SK-N-SH (cell line): Measurements from ENCODE around the gene GAL. TPM values are rescaled to one million over a fixed set of nuclear protein-coding genes. Genes with fewer than 3 reads are reported as not detected.

Source experiments
- CTCF ChIA-PET: fragments of 300-600, 350-600 bp; formaldehyde crosslinking; extraction: SDS; loops from one replicate; lab custom pipeline; 2021; lab: Yijun Ruan, JAX
- POLR2A ChIA-PET: fragments of 350-600 bp; sonication (Branson Sonifier 250); formaldehyde crosslinking; extraction: SDS; loops from one replicate; lab custom pipeline; 2020; ENCODE audit warnings: antibody characterized with exemption, inconsistent platforms; lab: Yijun Ruan, JAX
- DNase-seq: peaks from one replicate; pipeline ENCODE4 v3.0.0; 2012
- H2AFZ ChIP-seq: fragments of 200-600 bp; sonication (generic); 2 replicates; pipeline ENCODE4 v1.8.1; 2016; ENCODE audit warnings: antibody characterized with exemption, mild to moderate bottlenecking, low read depth
- H3F3A ChIP-seq: fragments of 200-600 bp; sonication (generic); replicated peaks from 2 replicates; pipeline ENCODE3; 2016; ENCODE audit warnings: antibody characterized with exemption, mild to moderate bottlenecking; ENCODE audit not compliant: insufficient read depth
- H3K27ac ChIP-seq, 2 experiments: fragments of 200-500 bp in 1 of 2; fragments of 200-600 bp in 1 of 2; sonication (Bioruptor generic) in 1 of 2; sonication (generic), shearing (Covaris generic) in 1 of 2; 2 replicates each; pipeline versions ENCODE4 v1.5.1 to v1.6.1; 2014 to 2016; ENCODE audit warnings: low read depth in 2 of 2, inconsistent platforms in 1 of 2, low read length in 1 of 2, mild to moderate bottlenecking in 1 of 2, mixed read lengths in 1 of 2
- H3K27me3 ChIP-seq: fragments of 200-600 bp; sonication (generic), shearing (Covaris generic); 2 replicates; pipeline ENCODE4 v1.6.1; 2016; ENCODE audit warnings: mixed run types; ENCODE audit not compliant: insufficient read depth
- H3K36me3 ChIP-seq, 2 experiments: fragments of 200-500 bp in 1 of 2; fragments of 200-600 bp in 1 of 2; sonication (Bioruptor generic) in 1 of 2; sonication (generic) in 1 of 2; replicated peaks in 1 of 2; 2 replicates each; pipeline versions ENCODE3 to v1.5.1; 2014 to 2016; ENCODE audit warnings: low read length in 1 of 2, mild to moderate bottlenecking in 1 of 2; ENCODE audit not compliant: insufficient read depth in 2 of 2, control insufficient read depth in 1 of 2
- H3K4me1 ChIP-seq, 2 experiments: fragments of 200-500 bp in 1 of 2; fragments of 200-600 bp in 1 of 2; sonication (Bioruptor generic) in 1 of 2; sonication (generic), shearing (Covaris generic) in 1 of 2; 2 replicates each; pipeline versions ENCODE4 v1.5.1 to v1.6.1; 2014 to 2016; ENCODE audit warnings: low read depth in 1 of 2, low read length in 1 of 2, mixed run types in 1 of 2; ENCODE audit not compliant: insufficient read depth in 2 of 2, control insufficient read depth in 1 of 2
- H3K4me2 ChIP-seq: fragments of 200-600 bp; sonication (generic), shearing (Covaris generic); 2 replicates; pipeline ENCODE4 v1.6.1; 2017; ENCODE audit warnings: mixed run types
- H3K4me3 ChIP-seq, 2 experiments: fragments of 200-500 bp in 1 of 2; fragments of 200-600 bp in 1 of 2; sonication (Bioruptor generic) in 1 of 2; sonication (generic), shearing (Covaris generic) in 1 of 2; 2 replicates each; pipeline versions ENCODE4 v1.5.1 to v1.8.1; 2014 to 2016; ENCODE audit warnings: low read depth in 2 of 2, inconsistent platforms in 1 of 2, low read length in 1 of 2, mild to moderate bottlenecking in 1 of 2, mixed read lengths in 1 of 2, moderate library complexity in 1 of 2
- H3K79me2 ChIP-seq: fragments of 200-600 bp; sonication (generic); 2 replicates; pipeline ENCODE4 v1.8.1; 2017; ENCODE audit warnings: mild to moderate bottlenecking; ENCODE audit not compliant: insufficient read depth
- H3K9ac ChIP-seq: fragments of 200-600 bp; sonication (generic); 2 replicates; pipeline ENCODE4 v1.6.1; 2017; ENCODE audit warnings: mixed run types
- H3K9me2 ChIP-seq: fragments of 200-600 bp; sonication (generic); 2 replicates; pipeline ENCODE4 v1.6.1; 2017; ENCODE audit warnings: mixed run types
- H3K9me3 ChIP-seq: fragments of 200-600 bp; sonication (generic); 2 replicates; pipeline ENCODE4 v1.6.1; 2017; ENCODE audit warnings: mixed run types, mild to moderate bottlenecking, moderate library complexity
- H4K20me1 ChIP-seq: fragments of 200-600 bp; sonication (generic); 2 replicates; pipeline ENCODE4 v1.6.1; 2017; ENCODE audit warnings: mild to moderate bottlenecking, mixed run types; ENCODE audit not compliant: insufficient read depth
- CHD2 ChIP-seq: fragments of 150-350 bp; IDR thresholded peaks from 2 replicates; pipeline ENCODE4 v1.6.1; 2018; ENCODE audit warnings: low read length; ENCODE audit not compliant: partially characterized antibody
- ELF1 ChIP-seq: IDR thresholded peaks from 2 replicates; pipeline ENCODE4 v1.4.0; 2012
- EP300 ChIP-seq, 2 experiments: IDR thresholded peaks; 2 replicates each; pipeline versions ENCODE4 v1.4.0 to v1.6.1; 2012; ENCODE audit warnings: borderline replicate concordance in 1 of 2, low read depth in 1 of 2, low read length in 1 of 2
- EZH2phosphoT487 ChIP-seq: fragments of 200-600 bp; sonication (generic); IDR thresholded peaks from 2 replicates; pipeline ENCODE4 v1.6.1; 2017; ENCODE audit warnings: low read depth, mixed run types, mild to moderate bottlenecking, antibody characterized with exemption, moderate library complexity, borderline replicate concordance
- FOSL2 ChIP-seq: IDR thresholded peaks from 2 replicates; pipeline ENCODE4 v1.4.0; 2012; ENCODE audit warnings: low read depth, mild to moderate bottlenecking, moderate library complexity, borderline replicate concordance
- FOXM1 ChIP-seq: IDR thresholded peaks from 2 replicates; pipeline ENCODE4 v1.4.0; 2012; ENCODE audit warnings: low read depth, mild to moderate bottlenecking
- NFIC ChIP-seq: IDR thresholded peaks from 2 replicates; pipeline ENCODE4 v1.4.0; 2012; ENCODE audit warnings: borderline replicate concordance
- NRF1 ChIP-seq: IDR thresholded peaks from 2 replicates; pipeline ENCODE4 v1.6.1; 2012; ENCODE audit warnings: low read depth, mild to moderate bottlenecking, low read length
- POLR2AphosphoS5 ChIP-seq: IDR thresholded peaks from 2 replicates; pipeline ENCODE4 v1.6.1; 2012; ENCODE audit warnings: low read depth, low read length
- RAD21 ChIP-seq: IDR thresholded peaks from 2 replicates; pipeline ENCODE4 v1.6.1; 2012; ENCODE audit warnings: mild to moderate bottlenecking, low read length
- RFX5 ChIP-seq: IDR thresholded peaks from 2 replicates; pipeline ENCODE4 v1.6.1; 2012; ENCODE audit warnings: mild to moderate bottlenecking, improper control_type of control experiment, low read length
- SIN3A ChIP-seq: IDR thresholded peaks from 2 replicates; pipeline ENCODE4 v1.6.1; 2012; ENCODE audit warnings: low read depth, mild to moderate bottlenecking, low read length, moderate library complexity, borderline replicate concordance
- TAF1 ChIP-seq: IDR thresholded peaks from 2 replicates; pipeline ENCODE4 v1.6.1; 2012; ENCODE audit warnings: low read depth, mild to moderate bottlenecking, low read length, moderate library complexity, borderline replicate concordance
- WGBS: methylation state at CpG from one replicate; pipeline ENCODE4 v1.1.6; 2017; ENCODE audit warnings: low lambda C conversion rate; 5-methylcytosine and 5-hydroxymethylcytosine counted together
- polyA plus RNA-seq, 3 experiments: library from polyadenylated mRNA; depleted of rRNA; stranded (reverse); fragments of >200 nt; gene quantifications; 2 replicates each; pipeline ENCODE4 v1.2.3, GENCODE V29; 2012
- TF ChIP-seq, protein P1 (sequence below): IDR thresholded peaks from 2 replicates; pipeline ENCODE4 v1.4.0; 2012; ENCODE audit warnings: low read depth
- TF ChIP-seq, protein P2 (sequence below): fragments of 150-350 bp; IDR thresholded peaks from 2 replicates; pipeline ENCODE4 v1.6.1; 2017; ENCODE audit warnings: antibody characterized with exemption, low read length, low read depth, borderline replicate concordance
- TF ChIP-seq, protein P3 (sequence below): IDR thresholded peaks from 2 replicates; pipeline ENCODE4 v1.4.0; 2012; ENCODE audit warnings: low read depth, borderline replicate concordance
- TF ChIP-seq, protein P4 (sequence below): IDR thresholded peaks from 2 replicates; pipeline ENCODE4; 2012

Gene GAL
- polyA plus RNA-seq, 1 of the 3 experiments (the other 2 are of a cell fraction), result 1.8 TPM

DNA sequence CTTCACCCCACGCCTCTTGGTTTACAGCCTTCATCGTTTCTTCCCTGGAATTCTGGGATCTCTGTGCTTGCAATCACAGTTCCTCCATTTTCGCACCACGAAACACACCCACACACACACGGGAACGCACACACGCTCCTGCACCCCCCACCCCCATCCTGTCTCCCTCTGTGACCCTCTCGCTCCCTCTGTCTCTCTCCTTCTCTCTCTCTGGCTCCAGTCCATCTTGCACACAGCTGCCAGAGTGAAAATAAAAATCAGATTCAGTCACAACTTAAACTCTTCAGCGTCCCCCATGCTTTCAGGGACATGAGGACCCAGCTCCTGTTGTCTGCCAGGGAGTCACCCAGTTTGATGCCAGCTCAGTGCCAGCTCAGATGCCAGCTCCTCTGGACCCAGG, 3.0 kb downstream of the GAL start:
- peaks cover 42% of the 10 kb centered on the region for H3K27me3 ChIP-seq
- no peaks in the 10 kb centered on the region for H3K9me2 ChIP-seq
- no peak overlapping the region for H3K9ac ChIP-seq
- CTCF ChIA-PET, result interaction anchor here (2.6 kb wide), 1 partner anchor 76 kb away, joined by 9 read pairs; no protein-coding TSS in a partner anchor
- WGBS, result 90% methylated on average over 9 of the region's 9 CpGs
- H3F3A ChIP-seq, result no peaks in the 10 kb centered on the region
- no peaks in the 10 kb centered on the region for H3K36me3 ChIP-seq
- H3K4me1 ChIP-seq, result peaks cover 0 to 42% of the 10 kb centered on the region in 2 experiments; a peak in 1 of 4 replicates
- no peaks in the 10 kb centered on the region for H3K9me3 ChIP-seq
- no peaks in the 10 kb centered on the region for H4K20me1 ChIP-seq
- no peak overlapping the region for H3K4me3 ChIP-seq
- no peak for DNase-seq
- no peak overlapping the region for H2AFZ ChIP-seq
- no peak overlapping the region for H3K27ac ChIP-seq
- H3K79me2 ChIP-seq, result no peaks in the 10 kb centered on the region
- POLR2A ChIA-PET, result no interaction called here
- no peak for TF ChIP-seq RFX5
- no peak for TF ChIP-seq RAD21
- no peak for TF ChIP-seq SIN3A
- no peak for TF ChIP-seq ELF1
- no peak for TF ChIP-seq NFIC
- TF ChIP-seq FOXM1, result no peak
- no peak for TF ChIP-seq FOSL2
- TF ChIP-seq TAF1, result no peak
- TF ChIP-seq, protein P1, sequence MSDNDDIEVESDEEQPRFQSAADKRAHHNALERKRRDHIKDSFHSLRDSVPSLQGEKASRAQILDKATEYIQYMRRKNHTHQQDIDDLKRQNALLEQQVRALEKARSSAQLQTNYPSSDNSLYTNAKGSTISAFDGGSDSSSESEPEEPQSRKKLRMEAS, result no peak
- no peak for TF ChIP-seq NRF1
- TF ChIP-seq, protein P2, sequence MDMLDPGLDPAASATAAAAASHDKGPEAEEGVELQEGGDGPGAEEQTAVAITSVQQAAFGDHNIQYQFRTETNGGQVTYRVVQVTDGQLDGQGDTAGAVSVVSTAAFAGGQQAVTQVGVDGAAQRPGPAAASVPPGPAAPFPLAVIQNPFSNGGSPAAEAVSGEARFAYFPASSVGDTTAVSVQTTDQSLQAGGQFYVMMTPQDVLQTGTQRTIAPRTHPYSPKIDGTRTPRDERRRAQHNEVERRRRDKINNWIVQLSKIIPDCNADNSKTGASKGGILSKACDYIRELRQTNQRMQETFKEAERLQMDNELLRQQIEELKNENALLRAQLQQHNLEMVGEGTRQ, result no peak
- TF ChIP-seq, protein P3, sequence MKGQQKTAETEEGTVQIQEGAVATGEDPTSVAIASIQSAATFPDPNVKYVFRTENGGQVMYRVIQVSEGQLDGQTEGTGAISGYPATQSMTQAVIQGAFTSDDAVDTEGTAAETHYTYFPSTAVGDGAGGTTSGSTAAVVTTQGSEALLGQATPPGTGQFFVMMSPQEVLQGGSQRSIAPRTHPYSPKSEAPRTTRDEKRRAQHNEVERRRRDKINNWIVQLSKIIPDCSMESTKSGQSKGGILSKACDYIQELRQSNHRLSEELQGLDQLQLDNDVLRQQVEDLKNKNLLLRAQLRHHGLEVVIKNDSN, result no peak
- no peak for TF ChIP-seq EP300 (IDR thresholded peaks at IDR 0.05; ENCODE audit: borderline replicate concordance in 1 of 2, low read depth in 1 of 2, low read length in 1 of 2)
- TF ChIP-seq POLR2AphosphoS5, result no peak
- no peak for TF ChIP-seq EZH2phosphoT487
- TF ChIP-seq, protein P4, sequence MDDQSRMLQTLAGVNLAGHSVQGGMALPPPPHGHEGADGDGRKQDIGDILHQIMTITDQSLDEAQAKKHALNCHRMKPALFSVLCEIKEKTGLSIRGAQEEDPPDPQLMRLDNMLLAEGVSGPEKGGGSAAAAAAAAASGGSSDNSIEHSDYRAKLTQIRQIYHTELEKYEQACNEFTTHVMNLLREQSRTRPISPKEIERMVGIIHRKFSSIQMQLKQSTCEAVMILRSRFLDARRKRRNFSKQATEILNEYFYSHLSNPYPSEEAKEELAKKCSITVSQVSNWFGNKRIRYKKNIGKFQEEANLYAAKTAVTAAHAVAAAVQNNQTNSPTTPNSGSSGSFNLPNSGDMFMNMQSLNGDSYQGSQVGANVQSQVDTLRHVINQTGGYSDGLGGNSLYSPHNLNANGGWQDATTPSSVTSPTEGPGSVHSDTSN, result no peak
- no peak for TF ChIP-seq CHD2
- H3K4me2 ChIP-seq, result no peak overlapping the region
